K562 (cell line): Measurements from ENCODE around the gene ZKSCAN3. TPM values are rescaled to one million over a fixed set of nuclear protein-coding genes. Genes with fewer than 3 reads are reported as not detected.

Source experiments
- BRF2 ChIP-seq: IDR thresholded peaks from 3 replicates; pipeline ENCODE4 v1.6.1; 2011; ENCODE audit warnings: borderline replicate concordance, mild to moderate bottlenecking; ENCODE audit not compliant: insufficient read length, insufficient read depth
- CBFA2T3 ChIP-seq: fragments of 450-650 bp; IDR thresholded peaks from 2 replicates; pipeline ENCODE4 v1.6.1; 2017
- CBX8 ChIP-seq: fragments of 200-600 bp; sonication (generic); IDR thresholded peaks from 2 replicates; pipeline ENCODE4 v1.6.1; 2012; ENCODE audit warnings: borderline replicate concordance, mixed run types, low read depth, mild to moderate bottlenecking, moderate library complexity, mixed read lengths, low read length, control low read depth, inconsistent platforms; ENCODE audit not compliant: poor library complexity, severe bottlenecking; ENCODE audit errors: extremely low read depth
- HDAC6 ChIP-seq: IDR thresholded peaks from 2 replicates; pipeline ENCODE4 v1.6.1; 2012; ENCODE audit warnings: low read depth, mild to moderate bottlenecking, control low read depth, inconsistent platforms, low read length, moderate library complexity
- NCOA1 ChIP-seq: fragments of 450-650 bp; IDR thresholded peaks from 2 replicates; pipeline ENCODE4 v1.6.1; 2016; ENCODE audit warnings: low read depth
- WHSC1 ChIP-seq: IDR thresholded peaks from one replicate; pipeline ENCODE4 v1.6.1; 2012; ENCODE audit warnings: low read length, control low read depth, inconsistent platforms
- ZBTB49 ChIP-seq: sonication (generic); formaldehyde crosslinking; IDR thresholded peaks from 2 replicates; pipeline ENCODE4 v1.8.0; 2022; ENCODE audit warnings: missing genetic modification reagents, mild to moderate bottlenecking, borderline replicate concordance
- ZNF175 ChIP-seq: fragments of 200-800 bp; sonication (Bioruptor generic); IDR thresholded peaks from 2 replicates; pipeline ENCODE4 v1.6.1; 2016; ENCODE audit warnings: low read depth, mild to moderate bottlenecking, missing genetic modification characterization, missing compliant biosample characterization
- ZNF184 ChIP-seq: sonication (generic); formaldehyde crosslinking; IDR thresholded peaks from 2 replicates; pipeline ENCODE4 v1.5.0; 2020; ENCODE audit warnings: missing genetic modification reagents
- ZNF324 ChIP-seq: fragments of 250-450 bp; sonication (Bioruptor Pico); IDR thresholded peaks from 2 replicates; pipeline ENCODE4 v1.4.0; 2020; ENCODE audit warnings: mild to moderate bottlenecking
- ZNF592 ChIP-seq: fragments of 450-650 bp; IDR thresholded peaks from 2 replicates; pipeline ENCODE4 v1.6.1; 2017; ENCODE audit warnings: antibody characterized with exemption, mild to moderate bottlenecking
- polyA plus RNA-seq, 8 experiments: library from polyadenylated mRNA; depleted of rRNA in 4 of 8; stranded (reverse) in 5 of 8; unstranded in 3 of 8; fragments of >200 nt; fragmentation: Nextera tagmentation in 2 of 8; fragmentation: Illumina TruSeq in 1 of 8; extraction: Ambion mirVana in 2 of 8; extraction: Trizol in 1 of 8; gene quantifications; 2 replicates each; pipeline versions ENCODE4 v1.2.1 to v1.2.3, GENCODE V29; 2011 to 2014; ENCODE audit warnings: inconsistent platforms in 1 of 8, missing spikeins in 1 of 8
- total RNA-seq, 7 experiments: library from RNA; depleted of rRNA in 6 of 7; stranded (reverse); fragments of >200 nt in 6 of 7; fragmentation: Illumina TruSeq in 2 of 7; extraction: Trizol in 2 of 7; gene quantifications; 2 replicates each; pipeline versions ENCODE4 v1.2.1 to v1.2.3, GENCODE V29; 2011 to 2021; ENCODE audit warnings: low replicate concordance in 1 of 7
- TF ChIP-seq, protein P1 (sequence below): fragments of 250-450 bp; sonication (Bioruptor Pico); IDR thresholded peaks from 2 replicates; pipeline ENCODE4 v1.6.1; 2021; ENCODE audit warnings: mild to moderate bottlenecking
- TF ChIP-seq, protein P2 (sequence below): fragments of 150-350 bp; conservative IDR thresholded peaks from 2 replicates; pipeline ENCODE4 v1.6.1; 2014; ENCODE audit warnings: low read length

Gene ZKSCAN3
- total and polyA plus RNA-seq, 9 of the 15 experiments (the other 6 are each of a cell fraction or from before 2014, with no cell fraction given) = 3.0 to 12.4 (median 10.2) TPM

DNA sequence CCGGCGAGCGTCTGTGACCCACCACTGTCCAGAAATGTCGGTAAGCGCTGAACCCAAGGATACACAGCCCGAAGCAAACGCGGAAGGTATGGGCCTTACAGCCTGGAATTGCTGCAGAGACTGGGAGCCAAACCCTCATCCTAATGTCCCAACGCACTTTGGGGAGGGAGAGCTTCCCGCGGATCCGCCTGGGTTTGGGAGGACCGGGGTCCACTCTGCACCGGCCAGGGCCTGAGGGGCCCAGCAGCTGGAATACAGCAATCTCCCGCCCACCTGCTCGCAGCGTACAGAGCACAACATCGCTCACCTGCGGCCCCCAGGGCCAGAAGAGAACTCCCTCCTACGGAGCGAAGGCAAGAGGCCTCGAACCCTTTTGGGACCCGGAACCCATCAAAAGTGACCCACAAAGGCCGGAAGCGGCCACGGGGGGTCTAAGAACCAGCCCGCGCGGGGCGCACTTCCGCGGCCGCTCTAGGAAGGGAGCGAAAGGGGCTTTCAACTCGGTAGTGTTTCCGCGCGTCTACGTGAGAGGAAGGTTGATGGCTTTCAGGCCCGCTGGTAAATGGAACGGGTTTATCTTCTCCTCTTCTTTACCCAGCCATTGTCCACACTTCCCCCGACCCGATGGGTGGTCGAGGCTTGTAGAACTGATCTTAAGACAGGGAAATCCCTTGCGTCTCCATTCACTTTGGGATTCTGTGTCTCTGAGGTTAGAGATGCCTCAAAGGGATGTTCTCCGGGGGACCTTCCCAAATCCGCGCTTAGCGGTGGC lies 49.8 kb downstream of the ZKSCAN3 start, which contains the start of gene ZSCAN12 (continued):
- TF ChIP-seq ZNF184 (CRISPR knock-in tag) (no peak), HDAC6 (no peak), BRF2 (no peak), CBFA2T3 (peak; percentile 29; the same call in 1 of the 2 replicates), CBX8 (no peak), ZNF175 (CRISPR knock-in tag) (0 out of 2 replicates have a peak, but pooled peaks have one; percentile 36), ZBTB49 (CRISPR knock-in tag) (no peak), WHSC1 (no peak), NCOA1 (peak; percentile 95), ZNF324 (CRISPR knock-in tag) (0 out of 2 replicates have a peak, but pooled peaks have one; percentile 6), ZNF592 (peak; percentile 61; the same call in 1 of the 2 replicates)
- TF ChIP-seq, protein P1, sequence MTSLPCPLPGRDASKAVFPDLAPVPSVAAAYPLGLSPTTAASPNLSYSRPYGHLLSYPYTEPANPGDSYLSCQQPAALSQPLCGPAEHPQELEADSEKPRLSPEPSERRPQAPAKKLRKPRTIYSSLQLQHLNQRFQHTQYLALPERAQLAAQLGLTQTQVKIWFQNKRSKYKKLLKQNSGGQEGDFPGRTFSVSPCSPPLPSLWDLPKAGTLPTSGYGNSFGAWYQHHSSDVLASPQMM (CRISPR knock-in tag) = no peak
- TF ChIP-seq, protein P2, sequence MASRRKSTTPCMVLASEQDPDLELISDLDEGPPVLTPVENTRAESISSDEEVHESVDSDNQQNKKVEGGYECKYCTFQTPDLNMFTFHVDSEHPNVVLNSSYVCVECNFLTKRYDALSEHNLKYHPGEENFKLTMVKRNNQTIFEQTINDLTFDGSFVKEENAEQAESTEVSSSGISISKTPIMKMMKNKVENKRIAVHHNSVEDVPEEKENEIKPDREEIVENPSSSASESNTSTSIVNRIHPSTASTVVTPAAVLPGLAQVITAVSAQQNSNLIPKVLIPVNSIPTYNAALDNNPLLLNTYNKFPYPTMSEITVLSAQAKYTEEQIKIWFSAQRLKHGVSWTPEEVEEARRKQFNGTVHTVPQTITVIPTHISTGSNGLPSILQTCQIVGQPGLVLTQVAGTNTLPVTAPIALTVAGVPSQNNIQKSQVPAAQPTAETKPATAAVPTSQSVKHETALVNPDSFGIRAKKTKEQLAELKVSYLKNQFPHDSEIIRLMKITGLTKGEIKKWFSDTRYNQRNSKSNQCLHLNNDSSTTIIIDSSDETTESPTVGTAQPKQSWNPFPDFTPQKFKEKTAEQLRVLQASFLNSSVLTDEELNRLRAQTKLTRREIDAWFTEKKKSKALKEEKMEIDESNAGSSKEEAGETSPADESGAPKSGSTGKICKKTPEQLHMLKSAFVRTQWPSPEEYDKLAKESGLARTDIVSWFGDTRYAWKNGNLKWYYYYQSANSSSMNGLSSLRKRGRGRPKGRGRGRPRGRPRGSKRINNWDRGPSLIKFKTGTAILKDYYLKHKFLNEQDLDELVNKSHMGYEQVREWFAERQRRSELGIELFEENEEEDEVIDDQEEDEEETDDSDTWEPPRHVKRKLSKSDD = peak; percentile 67; the same call in 1 of the 2 replicates
